Stimulated activated naive CD4-positive, alpha-beta T cell (primary cell): ENCODE results near the gene CEP97.

Source experiments
- DNase-seq, 6 experiments: peaks; one replicate each; lab custom pipeline; 2025; lab: John Stamatoyannopoulos, UW

Gene CEP97

DNA sequence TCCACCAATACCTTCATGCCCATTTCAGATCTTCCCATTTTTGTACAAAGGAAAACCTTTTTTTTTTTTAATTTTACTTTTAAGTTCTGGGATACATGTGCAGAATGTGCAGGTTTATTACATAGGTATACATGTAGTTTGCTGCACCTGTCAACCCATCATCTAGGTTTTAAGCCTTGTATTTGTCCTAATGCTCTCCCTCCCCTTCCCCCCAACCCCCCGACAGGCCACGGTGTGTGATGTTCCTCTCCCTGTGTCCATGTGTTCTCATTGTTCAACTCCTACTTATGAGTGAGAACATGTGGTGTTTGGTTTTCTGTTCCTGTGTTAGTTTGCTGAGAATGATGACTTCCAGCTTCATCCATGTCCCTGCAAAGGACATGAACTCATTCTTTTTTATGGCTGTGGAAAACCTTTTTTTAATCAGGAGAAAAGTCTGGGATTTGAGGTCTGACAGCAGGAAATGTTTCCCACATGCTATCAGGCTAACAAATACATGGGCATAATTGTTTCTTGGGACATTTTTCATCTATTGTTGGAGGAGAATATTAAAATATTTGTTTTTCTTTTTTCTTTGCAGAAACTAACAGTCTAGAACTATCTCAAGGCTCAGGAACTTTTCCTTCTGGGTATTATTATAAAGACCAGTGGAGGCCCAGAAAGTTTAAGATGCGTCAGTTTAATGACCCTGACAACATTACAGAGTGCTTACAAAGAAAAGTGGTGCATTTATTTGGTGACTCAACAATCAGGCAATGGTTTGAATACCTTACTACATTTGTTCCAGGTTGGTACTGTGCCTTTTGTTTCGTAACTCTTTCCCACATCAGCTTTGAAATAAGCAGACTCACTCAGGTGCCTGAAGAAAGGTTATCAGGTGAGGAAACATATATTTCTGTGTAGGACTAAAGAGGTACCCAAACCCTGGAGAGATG lies 92.1 kb downstream of the CEP97 start:
- no peak for DNase-seq

DNA sequence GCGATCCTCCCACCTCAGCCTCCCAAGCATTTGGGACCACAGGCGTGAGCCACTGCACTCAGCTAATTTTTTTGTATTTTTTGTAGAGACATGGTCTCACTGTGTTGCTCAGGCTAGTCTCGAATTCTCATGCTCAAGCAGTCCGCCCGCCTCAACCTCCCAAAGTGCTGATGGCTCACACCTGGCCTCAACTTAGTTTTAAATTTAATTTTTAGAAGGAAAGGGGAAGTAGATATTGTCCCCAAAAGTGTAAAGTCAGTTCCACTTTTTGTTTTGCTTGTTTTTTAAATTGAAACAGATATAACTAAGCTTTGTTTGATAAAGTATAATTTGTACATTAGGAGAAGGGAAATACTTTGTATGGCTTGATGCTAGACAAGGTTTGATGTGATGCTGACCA lies 93.6 kb downstream of the CEP97 start:
- DNase-seq = no peak

DNA sequence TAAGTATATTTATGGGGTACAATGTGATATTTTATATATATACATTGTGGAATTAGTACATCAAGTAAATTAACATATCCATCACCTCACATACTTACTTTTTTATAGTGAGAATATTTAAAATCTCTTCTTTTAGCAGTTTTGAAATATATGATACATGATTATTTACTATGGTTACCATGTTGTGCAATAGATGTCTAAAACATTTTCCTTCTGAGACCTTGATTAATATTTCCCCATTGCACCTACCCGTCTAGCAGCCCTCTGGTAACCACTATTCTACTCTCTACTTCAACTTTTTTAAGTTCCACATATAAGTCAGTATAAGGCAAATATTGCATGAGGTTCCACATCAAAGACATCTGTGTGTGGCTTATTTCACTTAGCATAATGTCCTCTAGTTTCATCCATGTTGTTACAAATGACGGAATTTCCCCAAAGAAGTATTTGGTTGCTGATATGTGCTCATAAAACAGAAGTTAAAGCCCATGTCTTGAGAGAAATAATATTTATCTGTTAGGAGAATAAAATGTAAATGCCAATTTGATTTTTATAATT lies 95.3 kb downstream of the CEP97 start:
- no peak for DNase-seq
